Measurements from ENCODE around the gene ATP8B1.
A peak's percentile ranks its signal among the peaks of the same experiment; 100 is the strongest.

The ATP8B1 gene

DNA sequence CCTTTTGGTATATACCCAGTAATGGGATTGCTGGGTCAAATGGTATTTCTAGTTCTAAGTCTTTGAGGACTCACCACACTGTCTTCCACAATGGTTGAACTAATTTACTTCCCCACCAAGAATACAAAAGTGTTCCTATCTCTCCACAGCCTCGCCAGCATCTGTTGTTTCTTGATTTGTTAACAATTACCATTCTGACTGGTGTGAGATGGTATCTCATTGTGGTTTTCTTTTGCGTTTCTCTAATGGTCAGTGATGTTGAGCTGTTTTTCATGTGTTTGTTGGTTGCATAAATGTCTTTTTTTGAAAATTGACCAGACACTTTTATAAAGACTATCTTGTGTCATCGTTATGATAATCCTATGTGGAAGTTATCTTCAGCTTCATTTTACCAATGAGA is 16.0 kb upstream of the ATP8B1 start:
- no peak for DNase-seq (ENCODE audit: low spot score)

- no peak for DNase-seq (ENCODE audit: low spot score)
These were observed 13.3 kb upstream of the ATP8B1 start for GRCh38 chr18:57816208-57816954.

GRCh38 chr18:57814555-57814954 is 11.4 kb upstream of the ATP8B1 start:
- no peak for DNase-seq (ENCODE audit: low spot score)

- DNase-seq (ENCODE audit: low spot score): peak; percentile 87
These were observed 10.1 kb upstream of the ATP8B1 start for GRCh38 chr18:57813245-57813644.

DNA sequence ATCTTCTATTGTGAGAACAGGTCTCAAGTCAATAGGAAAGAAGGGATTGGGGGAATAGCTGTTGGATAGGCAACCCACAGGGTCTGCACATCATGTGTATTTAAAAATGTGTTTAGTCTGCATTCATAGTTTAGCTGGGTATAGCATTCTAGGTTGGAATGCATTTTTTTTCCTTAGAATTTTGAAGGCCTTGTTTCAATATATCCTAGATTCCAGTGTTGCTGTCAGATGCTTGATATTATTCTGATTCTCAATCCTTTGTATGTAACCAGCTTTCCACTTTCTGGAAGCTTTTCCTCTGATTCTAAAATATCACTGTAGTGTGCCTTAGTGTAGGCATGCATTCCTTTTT is 9.0 kb upstream of the ATP8B1 start:
- no peak for DNase-seq (ENCODE audit: low spot score)

GRCh38 chr18:57811477-57812125 is 8.5 kb upstream of the ATP8B1 start:
- no peak for DNase-seq (ENCODE audit: low spot score)

DNA sequence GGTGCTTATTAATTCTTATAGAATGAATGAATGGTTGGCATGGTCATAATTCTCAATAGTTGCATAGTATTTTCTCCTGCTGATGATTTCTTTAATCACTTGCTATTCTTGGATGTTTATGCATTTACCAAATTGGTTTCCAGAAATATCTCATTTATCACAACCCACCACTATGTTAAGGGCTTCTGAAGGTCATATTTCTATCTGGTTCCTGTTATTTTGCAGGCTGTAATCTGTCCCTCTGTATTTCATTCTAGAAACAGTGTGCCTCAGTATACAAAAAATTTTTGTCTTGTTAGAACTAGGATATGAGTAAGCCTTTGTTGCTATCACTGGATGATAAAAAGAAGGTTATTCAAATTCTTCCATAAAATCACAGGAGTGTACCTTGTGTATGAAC is 6.1 kb upstream of the ATP8B1 start:
- no peak for DNase-seq (ENCODE audit: low spot score)

DNA sequence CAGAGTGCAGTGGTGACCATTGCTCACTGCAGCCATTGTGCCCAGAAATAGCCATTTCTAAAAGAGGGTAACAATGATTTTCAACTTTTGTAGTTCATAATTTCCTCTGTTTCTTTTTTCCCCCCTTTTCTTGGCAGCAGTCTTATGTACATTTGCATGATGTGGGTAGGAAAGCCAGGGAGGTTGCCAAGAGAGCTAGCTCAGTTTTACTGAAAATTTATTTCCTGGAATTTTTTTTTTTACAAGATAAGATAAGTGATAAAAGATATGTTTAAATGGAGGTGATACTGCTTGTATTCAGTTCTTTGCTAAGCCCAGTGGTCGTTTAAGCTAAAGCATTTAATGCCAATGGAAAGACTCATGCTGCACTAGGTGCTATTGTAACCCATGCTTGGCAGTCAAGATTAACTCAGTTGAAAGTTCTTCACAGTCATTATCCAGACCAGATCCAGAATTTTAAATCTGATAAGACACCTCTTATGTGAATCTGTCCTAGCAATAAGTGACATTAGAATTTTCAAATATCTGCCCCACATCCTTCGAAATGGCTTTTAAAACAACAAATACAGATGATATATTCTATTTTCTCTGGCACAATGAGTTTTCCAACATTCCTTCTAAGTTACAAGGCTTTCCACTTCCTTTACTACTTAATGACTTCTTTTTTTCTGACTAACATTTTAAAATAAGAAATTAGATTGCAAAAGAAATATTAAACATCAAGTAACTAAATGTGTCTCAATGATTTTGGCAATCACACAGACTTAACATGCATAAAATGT is 4.4 kb upstream of the ATP8B1 start:
- peak; percentile 29 for DNase-seq (ENCODE audit: low spot score)

GRCh38 chr18:57806978-57807285 is 3.8 kb upstream of the ATP8B1 start:
- DNase-seq (ENCODE audit: low spot score): peak; percentile 77

DNA sequence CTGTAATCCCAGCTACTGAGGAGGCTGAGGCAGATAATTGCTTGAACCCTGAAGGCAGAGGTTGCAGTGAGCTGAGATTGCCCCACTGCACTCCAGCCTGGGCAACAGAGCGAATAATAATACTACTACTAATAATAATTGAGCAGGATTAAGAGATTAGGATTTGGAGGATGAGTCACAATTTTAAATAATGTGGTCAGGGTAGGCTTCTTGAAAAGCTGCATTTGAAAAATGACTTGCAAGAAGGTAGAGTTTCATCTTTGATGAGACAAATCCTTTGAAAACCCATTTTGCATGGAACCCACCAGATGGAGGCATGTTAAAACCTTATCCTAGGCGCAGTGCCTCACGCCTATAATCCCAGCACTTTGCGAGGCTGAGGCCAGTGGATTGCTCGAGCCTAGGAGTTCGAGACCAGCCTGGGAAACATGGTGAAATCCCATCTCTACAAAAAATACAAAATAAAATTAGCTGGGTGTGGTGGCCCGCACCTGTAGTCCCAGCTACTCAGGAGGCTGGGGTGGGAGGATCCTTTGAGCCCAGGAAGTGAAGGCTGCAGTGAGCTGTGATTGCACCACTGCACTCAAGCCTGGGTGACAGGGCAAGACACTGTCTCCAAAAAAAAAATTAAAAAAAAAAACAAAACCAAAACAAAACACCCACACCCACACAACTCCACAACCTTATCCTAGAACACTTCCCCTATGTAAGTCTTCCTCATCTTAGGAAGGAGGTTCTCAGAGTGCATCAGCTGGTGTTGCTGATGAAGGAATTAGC is 3.3 kb upstream of the ATP8B1 start:
- DNase-seq (ENCODE audit: low spot score): no peak

GRCh38 chr18:57805117-57805516 is 2.0 kb upstream of the ATP8B1 start:
- DNase-seq (ENCODE audit: low spot score): no peak

DNA sequence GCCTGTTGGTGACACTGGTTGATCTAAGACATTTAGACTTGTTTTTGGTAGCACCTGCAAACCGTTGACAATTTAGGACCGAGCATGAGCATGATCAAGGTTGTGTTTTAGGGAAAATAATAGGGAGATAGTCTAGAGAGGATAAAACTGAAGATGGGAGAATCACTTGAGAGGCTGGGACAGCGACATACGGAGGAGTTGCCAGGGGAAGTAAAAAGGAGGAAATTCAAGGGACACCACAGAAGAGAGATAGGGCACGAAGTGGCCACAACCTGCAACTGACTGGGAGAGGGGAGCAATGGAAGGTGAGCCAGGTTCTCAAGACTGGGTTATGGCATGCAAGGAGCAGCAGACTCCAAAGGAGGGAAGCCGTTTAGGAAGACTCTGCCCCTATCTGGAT is 1.4 kb upstream of the ATP8B1 start:
- DNase-seq (ENCODE audit: low spot score): no peak

DNA sequence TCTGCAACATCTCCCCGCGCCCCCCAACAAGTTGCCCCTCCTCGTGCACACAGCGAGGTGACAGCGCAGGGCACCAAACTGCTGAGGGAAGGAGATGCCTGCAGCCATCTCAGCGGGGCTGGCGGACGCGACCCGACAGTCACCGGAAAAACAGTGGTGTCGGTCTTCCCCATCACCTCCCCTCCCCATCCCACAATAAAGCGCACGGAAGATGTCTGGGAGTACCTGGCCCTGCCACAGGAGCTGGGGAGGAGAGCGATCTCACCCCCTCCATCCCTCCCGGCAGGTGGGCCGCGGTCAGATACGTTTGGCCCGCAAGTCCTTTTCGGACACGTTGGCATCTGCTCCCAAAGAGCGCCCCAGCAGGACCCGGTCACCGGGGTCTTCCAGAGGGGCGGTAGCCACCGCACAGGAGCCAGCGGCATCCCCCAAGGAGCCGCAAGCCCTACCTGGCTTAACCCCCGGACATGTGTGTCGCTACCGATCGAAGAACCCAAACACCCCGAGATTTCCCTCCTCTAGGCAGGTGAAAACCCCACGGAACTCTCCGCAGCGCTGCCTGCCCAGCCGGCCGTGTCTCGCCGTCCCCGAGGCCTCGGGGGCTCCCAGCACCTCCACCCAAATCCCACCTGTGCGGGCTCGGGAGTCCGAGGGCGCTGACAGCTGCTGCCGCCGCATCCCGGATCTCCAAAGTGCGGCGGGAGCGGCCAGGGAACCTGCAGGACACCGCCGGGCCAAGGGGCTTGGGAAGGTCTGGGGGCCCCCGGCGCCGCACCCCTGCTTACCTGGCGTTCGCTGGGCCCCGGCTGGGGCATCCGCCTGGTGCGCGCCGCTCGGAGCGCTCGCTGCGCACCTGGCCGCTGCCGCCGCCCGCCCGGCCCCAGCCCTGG is 657 bp downstream of the ATP8B1 start:
- peak; percentile 15 for DNase-seq (ENCODE audit: low spot score)

- peak; percentile 56 for DNase-seq (ENCODE audit: low spot score)
These were observed 1.3 kb downstream of the ATP8B1 start for GRCh38 chr18:57801761-57802212.

- DNase-seq (ENCODE audit: low spot score): no peak
These were observed 1.8 kb downstream of the ATP8B1 start for GRCh38 chr18:57801325-57801724.

- no peak for DNase-seq (ENCODE audit: low spot score)
These were observed 4.3 kb downstream of the ATP8B1 start for GRCh38 chr18:57798713-57799373.

DNA sequence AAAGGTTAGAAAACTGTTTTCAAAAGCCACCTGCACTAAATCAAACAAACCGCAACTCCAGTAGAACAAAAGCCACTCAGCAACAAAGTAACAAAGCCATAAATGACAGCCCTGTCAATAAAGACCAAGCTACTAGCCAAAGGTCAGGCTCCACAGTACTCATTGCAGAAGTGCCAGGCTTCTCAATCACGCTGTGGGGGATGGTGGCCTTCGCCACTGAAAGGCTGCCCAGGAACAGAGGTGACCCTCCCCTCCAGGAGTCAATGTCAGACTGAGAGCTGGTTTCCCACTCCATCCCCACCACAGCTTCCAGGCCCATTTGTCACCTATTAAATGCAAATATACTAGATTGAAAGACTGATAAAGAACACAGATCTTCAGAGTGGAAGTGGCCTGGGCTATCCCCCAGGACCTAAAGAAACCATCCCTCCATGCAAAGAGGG is 5.9 kb downstream of the ATP8B1 start:
- DNase-seq (ENCODE audit: low spot score): no peak

GRCh38 chr18:57794951-57795728 is 8.0 kb downstream of the ATP8B1 start:
- no peak for DNase-seq (ENCODE audit: low spot score)

- no peak for DNase-seq (ENCODE audit: low spot score)
These were observed 9.7 kb downstream of the ATP8B1 start for GRCh38 chr18:57793302-57793986.
